SK-N-SH (cell line): Measurements from ENCODE around the gene COX7A2. TPM values are rescaled to one million over a fixed set of nuclear protein-coding genes. Genes with fewer than 3 reads are reported as not detected.

Experiments
- CTCF ChIA-PET: fragments of 300-600, 350-600 bp; formaldehyde crosslinking; extraction: SDS; loops from one replicate; lab custom pipeline; 2021; lab: Yijun Ruan, JAX
- POLR2A ChIA-PET: fragments of 350-600 bp; sonication (Branson Sonifier 250); formaldehyde crosslinking; extraction: SDS; loops from one replicate; lab custom pipeline; 2020; ENCODE audit warnings: antibody characterized with exemption, inconsistent platforms; lab: Yijun Ruan, JAX
- DNase-seq: peaks from one replicate; pipeline ENCODE4 v3.0.0; 2012
- H2AFZ ChIP-seq: fragments of 200-600 bp; sonication (generic); 2 replicates; pipeline ENCODE4 v1.8.1; 2016; ENCODE audit warnings: antibody characterized with exemption, mild to moderate bottlenecking, low read depth
- H3F3A ChIP-seq: fragments of 200-600 bp; sonication (generic); replicated peaks from 2 replicates; pipeline ENCODE3; 2016; ENCODE audit warnings: antibody characterized with exemption, mild to moderate bottlenecking; ENCODE audit not compliant: insufficient read depth
- H3K27ac ChIP-seq, 2 experiments: fragments of 200-500 bp in 1 of 2; fragments of 200-600 bp in 1 of 2; sonication (Bioruptor generic) in 1 of 2; sonication (generic), shearing (Covaris generic) in 1 of 2; 2 replicates each; pipeline versions ENCODE4 v1.5.1 to v1.6.1; 2014 to 2016; ENCODE audit warnings: low read depth in 2 of 2, inconsistent platforms in 1 of 2, low read length in 1 of 2, mild to moderate bottlenecking in 1 of 2, mixed read lengths in 1 of 2
- H3K27me3 ChIP-seq: fragments of 200-600 bp; sonication (generic), shearing (Covaris generic); 2 replicates; pipeline ENCODE4 v1.6.1; 2016; ENCODE audit warnings: mixed run types; ENCODE audit not compliant: insufficient read depth
- H3K36me3 ChIP-seq, 2 experiments: fragments of 200-500 bp in 1 of 2; fragments of 200-600 bp in 1 of 2; sonication (Bioruptor generic) in 1 of 2; sonication (generic) in 1 of 2; replicated peaks in 1 of 2; 2 replicates each; pipeline versions ENCODE3 to v1.5.1; 2014 to 2016; ENCODE audit warnings: low read length in 1 of 2, mild to moderate bottlenecking in 1 of 2; ENCODE audit not compliant: insufficient read depth in 2 of 2, control insufficient read depth in 1 of 2
- H3K4me1 ChIP-seq, 2 experiments: fragments of 200-500 bp in 1 of 2; fragments of 200-600 bp in 1 of 2; sonication (Bioruptor generic) in 1 of 2; sonication (generic), shearing (Covaris generic) in 1 of 2; 2 replicates each; pipeline versions ENCODE4 v1.5.1 to v1.6.1; 2014 to 2016; ENCODE audit warnings: low read depth in 1 of 2, low read length in 1 of 2, mixed run types in 1 of 2; ENCODE audit not compliant: insufficient read depth in 2 of 2, control insufficient read depth in 1 of 2
- H3K4me2 ChIP-seq: fragments of 200-600 bp; sonication (generic), shearing (Covaris generic); 2 replicates; pipeline ENCODE4 v1.6.1; 2017; ENCODE audit warnings: mixed run types
- H3K4me3 ChIP-seq, 2 experiments: fragments of 200-500 bp in 1 of 2; fragments of 200-600 bp in 1 of 2; sonication (Bioruptor generic) in 1 of 2; sonication (generic), shearing (Covaris generic) in 1 of 2; 2 replicates each; pipeline versions ENCODE4 v1.5.1 to v1.8.1; 2014 to 2016; ENCODE audit warnings: low read depth in 2 of 2, inconsistent platforms in 1 of 2, low read length in 1 of 2, mild to moderate bottlenecking in 1 of 2, mixed read lengths in 1 of 2, moderate library complexity in 1 of 2
- H3K79me2 ChIP-seq: fragments of 200-600 bp; sonication (generic); 2 replicates; pipeline ENCODE4 v1.8.1; 2017; ENCODE audit warnings: mild to moderate bottlenecking; ENCODE audit not compliant: insufficient read depth
- H3K9ac ChIP-seq: fragments of 200-600 bp; sonication (generic); 2 replicates; pipeline ENCODE4 v1.6.1; 2017; ENCODE audit warnings: mixed run types
- H3K9me2 ChIP-seq: fragments of 200-600 bp; sonication (generic); 2 replicates; pipeline ENCODE4 v1.6.1; 2017; ENCODE audit warnings: mixed run types
- H3K9me3 ChIP-seq: fragments of 200-600 bp; sonication (generic); 2 replicates; pipeline ENCODE4 v1.6.1; 2017; ENCODE audit warnings: mixed run types, mild to moderate bottlenecking, moderate library complexity
- H4K20me1 ChIP-seq: fragments of 200-600 bp; sonication (generic); 2 replicates; pipeline ENCODE4 v1.6.1; 2017; ENCODE audit warnings: mild to moderate bottlenecking, mixed run types; ENCODE audit not compliant: insufficient read depth
- CHD2 ChIP-seq: fragments of 150-350 bp; IDR thresholded peaks from 2 replicates; pipeline ENCODE4 v1.6.1; 2018; ENCODE audit warnings: low read length; ENCODE audit not compliant: partially characterized antibody
- CTCF ChIP-seq: fragments of 200-600 bp; sonication (generic); IDR thresholded peaks from 2 replicates; pipeline ENCODE4 v1.6.1; 2017; ENCODE audit warnings: antibody characterized with exemption, mild to moderate bottlenecking, moderate library complexity
- FOSL2 ChIP-seq: IDR thresholded peaks from 2 replicates; pipeline ENCODE4 v1.4.0; 2012; ENCODE audit warnings: low read depth, mild to moderate bottlenecking, moderate library complexity, borderline replicate concordance
- FOXM1 ChIP-seq: IDR thresholded peaks from 2 replicates; pipeline ENCODE4 v1.4.0; 2012; ENCODE audit warnings: low read depth, mild to moderate bottlenecking
- GATA2 ChIP-seq: sonication (generic); formaldehyde crosslinking; IDR thresholded peaks from 2 replicates; pipeline ENCODE4 v1.5.0; 2020; ENCODE audit warnings: mild to moderate bottlenecking, missing genetic modification reagents
- MEF2A ChIP-seq: IDR thresholded peaks from 2 replicates; pipeline ENCODE4 v1.4.0; 2012; ENCODE audit warnings: low read depth, borderline replicate concordance
- NRF1 ChIP-seq: IDR thresholded peaks from 2 replicates; pipeline ENCODE4 v1.6.1; 2012; ENCODE audit warnings: low read depth, mild to moderate bottlenecking, low read length
- POLR2AphosphoS5 ChIP-seq: IDR thresholded peaks from 2 replicates; pipeline ENCODE4 v1.6.1; 2012; ENCODE audit warnings: low read depth, low read length
- REST ChIP-seq: IDR thresholded peaks from 2 replicates; pipeline ENCODE4 v1.6.1; 2012; ENCODE audit warnings: mild to moderate bottlenecking, low read depth, low read length, moderate library complexity
- SMC3 ChIP-seq: IDR thresholded peaks from 2 replicates; pipeline ENCODE4 v1.6.1; 2012; ENCODE audit warnings: low read depth, low read length, improper control_type of control experiment
- TCF12 ChIP-seq: IDR thresholded peaks from 2 replicates; pipeline ENCODE4 v1.4.0; 2012
- TEAD4 ChIP-seq: IDR thresholded peaks from 2 replicates; pipeline ENCODE4 v1.4.0; 2012; ENCODE audit warnings: mild to moderate bottlenecking, borderline replicate concordance; ENCODE audit not compliant: insufficient read depth
- USF2 ChIP-seq: fragments of 150-350 bp; IDR thresholded peaks from 2 replicates; pipeline ENCODE4 v1.6.1; 2017; ENCODE audit warnings: antibody characterized with exemption, low read length, low read depth, borderline replicate concordance
- YY1 ChIP-seq: IDR thresholded peaks from 2 replicates; pipeline ENCODE4 v1.4.0; 2012; ENCODE audit warnings: low read depth, mild to moderate bottlenecking
- WGBS: methylation state at CpG from one replicate; pipeline ENCODE4 v1.1.6; 2017; ENCODE audit warnings: low lambda C conversion rate; 5-methylcytosine and 5-hydroxymethylcytosine counted together
- polyA plus RNA-seq, 3 experiments: library from polyadenylated mRNA; depleted of rRNA; stranded (reverse); fragments of >200 nt; gene quantifications; 2 replicates each; pipeline ENCODE4 v1.2.3, GENCODE V29; 2012

COX7A2 gene
- polyA plus RNA-seq, 1 of the 3 experiments (the other 2 are of a cell fraction) = 431 TPM

- ChIA-PET POLR2A (no interaction called here), CTCF (interaction anchor here (0.8 to 1.6 kb wide), 4 partner anchors 11 to 285 kb away, joined by 3 to 4 read pairs (median 3); partner anchors contain the start of gene COX7A2)
- peaks cover 58 to 69% of the 10 kb centered on the region in 2 experiments for H3K36me3 ChIP-seq
- no peak overlapping the region for H3K4me3 ChIP-seq
- H3K4me2 ChIP-seq = no peak overlapping the region
- no peaks in the 10 kb centered on the region for H3K4me1 ChIP-seq
- peaks cover 49% of the 10 kb centered on the region for H3K79me2 ChIP-seq
- H3K9ac ChIP-seq = no peak overlapping the region
- H4K20me1 ChIP-seq = peaks cover under 1% of the 10 kb centered on the region
- no peaks in the 10 kb centered on the region for H3K27me3 ChIP-seq
- no peaks in the 10 kb centered on the region for H3K9me3 ChIP-seq
- no peak overlapping the region for H2AFZ ChIP-seq
- 92% methylated on average over 1 of the region's 1 CpG for WGBS
- H3K27ac ChIP-seq = no peak overlapping the region
- no peaks in the 10 kb centered on the region for H3K9me2 ChIP-seq
- TF ChIP-seq TCF12 (no peak), CTCF (no peak), POLR2AphosphoS5 (no peak), MEF2A (no peak), FOSL2 (no peak), NRF1 (no peak), YY1 (no peak), SMC3 (no peak), REST (no peak), FOXM1 (no peak), GATA2 (CRISPR knock-in tag) (no peak), CHD2 (no peak), USF2 (no peak), TEAD4 (no peak)
- TF ChIP-seq, all 33 proteins: peak for 0
- H3F3A ChIP-seq = peaks cover 4% of the 10 kb centered on the region
- DNase-seq = no peak
Measured at GRCh38 chr6:75261299-75261698, 17.7 kb upstream of the COX7A2 start.
